ENCODE measurements around the gene TSG101.

- TF ChIP-seq, protein P1, sequence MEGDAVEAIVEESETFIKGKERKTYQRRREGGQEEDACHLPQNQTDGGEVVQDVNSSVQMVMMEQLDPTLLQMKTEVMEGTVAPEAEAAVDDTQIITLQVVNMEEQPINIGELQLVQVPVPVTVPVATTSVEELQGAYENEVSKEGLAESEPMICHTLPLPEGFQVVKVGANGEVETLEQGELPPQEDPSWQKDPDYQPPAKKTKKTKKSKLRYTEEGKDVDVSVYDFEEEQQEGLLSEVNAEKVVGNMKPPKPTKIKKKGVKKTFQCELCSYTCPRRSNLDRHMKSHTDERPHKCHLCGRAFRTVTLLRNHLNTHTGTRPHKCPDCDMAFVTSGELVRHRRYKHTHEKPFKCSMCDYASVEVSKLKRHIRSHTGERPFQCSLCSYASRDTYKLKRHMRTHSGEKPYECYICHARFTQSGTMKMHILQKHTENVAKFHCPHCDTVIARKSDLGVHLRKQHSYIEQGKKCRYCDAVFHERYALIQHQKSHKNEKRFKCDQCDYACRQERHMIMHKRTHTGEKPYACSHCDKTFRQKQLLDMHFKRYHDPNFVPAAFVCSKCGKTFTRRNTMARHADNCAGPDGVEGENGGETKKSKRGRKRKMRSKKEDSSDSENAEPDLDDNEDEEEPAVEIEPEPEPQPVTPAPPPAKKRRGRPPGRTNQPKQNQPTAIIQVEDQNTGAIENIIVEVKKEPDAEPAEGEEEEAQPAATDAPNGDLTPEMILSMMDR (tag by site-specific recombination; IDR thresholded peaks at IDR 0.05) = no peak
- no peak for TF ChIP-seq SP2 (tag by site-specific recombination; IDR thresholded peaks at IDR 0.05)
- no peak for TF ChIP-seq REPIN1 (tag by site-specific recombination; IDR thresholded peaks at IDR 0.05; ENCODE audit: low read depth)
- TF ChIP-seq ZNF184 (tag by site-specific recombination; IDR thresholded peaks at IDR 0.05) = no peak
- no peak for TF ChIP-seq ZNF302 (tag by site-specific recombination; IDR thresholded peaks at IDR 0.05; ENCODE audit: low read depth)
Observed at GRCh38 chr11:18540207-18541009, 13.7 kb upstream of the TSG101 start.
